AG09319 (cell line): ENCODE results near the gene COLGALT1.

ENCODE experiments used
- DNase-seq: peaks from one replicate; pipeline ENCODE4 v3.0.0-alpha.2; 2010; ENCODE audit warnings: low read depth; ENCODE audit errors: extremely low read depth
- TF ChIP-seq, protein P1 (sequence below): IDR thresholded peaks from 2 replicates; pipeline ENCODE4 v1.5.1; 2011; ENCODE audit warnings: low read depth, mild to moderate bottlenecking, inconsistent platforms, low read length, moderate library complexity

COLGALT1 gene

DNA sequence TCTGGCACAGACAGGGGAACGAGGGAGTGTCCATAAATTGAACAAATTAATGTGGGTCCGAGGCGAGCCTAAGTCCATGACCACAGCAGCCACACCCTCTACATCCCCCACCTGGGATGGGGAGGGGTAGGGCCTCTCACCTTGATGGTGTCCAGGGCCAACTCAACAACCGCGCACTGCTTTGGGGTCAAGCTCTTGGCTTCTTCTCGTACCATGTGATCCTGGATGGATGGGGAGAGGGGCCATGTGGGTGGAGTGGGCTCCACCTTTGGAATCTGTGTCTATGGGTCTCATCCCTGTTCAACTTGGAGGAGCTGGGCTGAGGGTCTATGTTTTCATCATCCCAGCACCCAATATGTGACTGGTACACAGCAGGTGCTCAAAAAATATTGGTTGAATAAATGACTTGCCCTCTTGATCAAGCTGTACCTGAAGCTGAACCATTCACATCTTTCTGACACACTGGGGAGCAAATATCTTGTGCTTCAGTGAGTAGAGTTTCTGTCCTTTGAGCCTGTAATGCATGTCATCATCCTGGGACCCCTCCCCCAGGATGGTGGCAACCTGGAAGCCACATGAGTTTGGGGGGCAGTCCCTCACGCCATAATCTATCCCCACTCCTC lies 62.9 kb downstream of the COLGALT1 start:
- TF ChIP-seq, protein P1, sequence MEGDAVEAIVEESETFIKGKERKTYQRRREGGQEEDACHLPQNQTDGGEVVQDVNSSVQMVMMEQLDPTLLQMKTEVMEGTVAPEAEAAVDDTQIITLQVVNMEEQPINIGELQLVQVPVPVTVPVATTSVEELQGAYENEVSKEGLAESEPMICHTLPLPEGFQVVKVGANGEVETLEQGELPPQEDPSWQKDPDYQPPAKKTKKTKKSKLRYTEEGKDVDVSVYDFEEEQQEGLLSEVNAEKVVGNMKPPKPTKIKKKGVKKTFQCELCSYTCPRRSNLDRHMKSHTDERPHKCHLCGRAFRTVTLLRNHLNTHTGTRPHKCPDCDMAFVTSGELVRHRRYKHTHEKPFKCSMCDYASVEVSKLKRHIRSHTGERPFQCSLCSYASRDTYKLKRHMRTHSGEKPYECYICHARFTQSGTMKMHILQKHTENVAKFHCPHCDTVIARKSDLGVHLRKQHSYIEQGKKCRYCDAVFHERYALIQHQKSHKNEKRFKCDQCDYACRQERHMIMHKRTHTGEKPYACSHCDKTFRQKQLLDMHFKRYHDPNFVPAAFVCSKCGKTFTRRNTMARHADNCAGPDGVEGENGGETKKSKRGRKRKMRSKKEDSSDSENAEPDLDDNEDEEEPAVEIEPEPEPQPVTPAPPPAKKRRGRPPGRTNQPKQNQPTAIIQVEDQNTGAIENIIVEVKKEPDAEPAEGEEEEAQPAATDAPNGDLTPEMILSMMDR = no peak
- DNase-seq = no peak

DNA sequence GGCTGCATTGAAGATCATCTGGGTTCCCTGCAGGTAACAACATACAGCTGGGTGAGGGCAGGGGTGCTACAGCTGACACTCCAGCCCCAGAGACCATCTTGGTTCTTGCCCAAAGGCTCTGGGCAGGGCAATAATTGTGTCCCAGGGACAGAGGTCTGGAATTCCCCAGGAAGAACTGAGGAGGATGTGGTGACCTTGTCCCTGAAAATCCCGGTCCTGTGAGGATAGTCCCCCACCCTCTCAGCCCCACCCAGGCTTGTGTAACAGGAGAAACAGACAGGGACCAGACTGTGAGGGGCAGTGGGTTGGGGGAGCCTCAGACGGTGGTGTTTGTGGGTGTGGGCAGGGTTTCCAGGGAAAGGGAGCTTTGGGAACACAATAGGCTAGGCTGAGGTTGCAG lies 63.5 kb downstream of the COLGALT1 start:
- TF ChIP-seq, protein P1 = no peak
- DNase-seq = no peak

DNA sequence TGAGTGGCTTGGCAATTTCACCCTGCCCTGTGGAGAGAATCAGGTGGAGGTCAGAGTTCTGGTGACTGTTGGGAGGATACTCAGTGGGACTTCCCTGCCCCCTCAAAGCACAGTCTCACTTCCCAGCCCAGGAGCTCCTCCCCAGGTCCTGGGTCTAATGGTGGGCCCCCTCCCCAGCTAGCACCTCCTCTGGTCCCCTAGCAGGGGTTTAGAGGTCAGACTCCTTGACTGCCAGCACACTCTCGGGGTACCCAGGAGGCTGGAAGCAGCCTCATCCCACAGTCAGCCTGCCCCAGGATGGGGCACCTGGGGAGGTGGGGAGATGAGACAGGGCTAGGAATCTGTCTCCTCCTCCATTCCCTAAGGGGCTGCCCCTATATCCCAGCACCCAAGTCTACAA lies 65.2 kb downstream of the COLGALT1 start:
- TF ChIP-seq, protein P1 = no peak

DNA sequence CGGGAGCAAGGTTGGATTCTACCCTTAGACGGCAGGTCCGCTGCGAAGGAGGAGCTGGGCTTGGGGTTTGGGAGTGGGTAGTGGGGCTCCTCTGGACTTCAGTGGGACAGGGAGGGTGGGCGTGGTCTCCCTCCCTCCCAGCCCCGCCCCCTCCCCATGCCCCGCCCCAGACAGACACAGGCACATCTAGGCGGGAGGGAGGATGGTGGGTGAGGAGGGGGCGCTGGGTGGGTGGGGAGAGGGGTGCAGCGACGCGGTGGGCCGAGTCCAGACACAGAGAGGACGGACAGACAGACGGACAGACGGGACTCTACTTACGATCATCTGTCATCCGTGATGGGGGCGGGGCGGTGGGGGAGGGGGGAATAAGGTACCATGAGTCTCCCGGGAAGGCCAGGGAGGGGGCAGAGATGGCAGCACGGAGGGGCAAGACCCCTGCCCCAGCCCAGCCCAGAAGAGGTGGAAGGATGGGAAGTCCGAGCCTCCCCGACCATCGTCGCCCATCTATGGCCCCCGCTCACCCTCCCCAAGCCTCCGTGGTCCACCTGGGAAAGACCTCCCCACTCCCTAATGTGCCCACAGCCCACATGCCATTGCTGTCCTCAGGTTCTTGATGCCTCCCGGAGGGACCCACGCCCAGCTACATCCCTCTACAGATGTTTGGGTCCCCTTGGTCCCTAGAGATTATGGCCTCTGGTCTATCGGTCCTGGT lies 67.9 kb downstream of the COLGALT1 start:
- DNase-seq = no peak
- TF ChIP-seq, protein P1 = no peak

More for the DNA sequence above, 65.2 kb downstream of the COLGALT1 start:
- no peak for DNase-seq

DNA sequence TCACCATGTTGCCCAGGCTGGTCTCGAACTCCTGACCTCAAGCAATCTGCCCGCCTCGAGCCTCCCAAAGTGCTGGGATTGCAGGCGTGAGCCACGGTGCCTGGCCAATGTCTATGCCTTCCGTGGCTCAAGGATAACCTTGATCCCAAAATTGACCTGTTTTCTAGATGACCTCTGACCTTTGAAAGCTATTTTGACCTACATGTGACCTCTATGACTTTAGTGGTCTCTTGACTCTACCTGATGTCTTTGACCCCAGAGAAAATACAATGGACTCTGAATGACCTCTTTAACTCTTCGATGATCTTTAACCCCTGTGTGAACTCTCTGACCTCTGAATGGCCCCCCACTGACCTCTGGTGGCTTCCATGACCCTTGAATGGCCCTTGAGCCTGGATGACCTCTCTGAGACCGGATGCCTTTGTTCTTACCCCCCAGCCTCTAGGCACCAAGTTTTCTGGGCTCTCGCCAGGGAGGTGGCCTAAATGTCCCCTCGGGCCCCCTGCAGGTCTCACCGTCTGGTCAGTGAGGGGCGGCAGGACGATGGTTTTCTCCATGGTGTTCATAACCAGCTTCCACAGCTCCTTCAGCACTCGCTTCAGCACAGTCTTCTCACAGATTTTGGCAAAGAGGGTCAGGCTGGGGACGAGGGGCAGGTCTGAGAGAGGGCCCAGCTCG lies 69.0 kb downstream of the COLGALT1 start:
- DNase-seq = no peak
- TF ChIP-seq, protein P1 = no peak

DNA sequence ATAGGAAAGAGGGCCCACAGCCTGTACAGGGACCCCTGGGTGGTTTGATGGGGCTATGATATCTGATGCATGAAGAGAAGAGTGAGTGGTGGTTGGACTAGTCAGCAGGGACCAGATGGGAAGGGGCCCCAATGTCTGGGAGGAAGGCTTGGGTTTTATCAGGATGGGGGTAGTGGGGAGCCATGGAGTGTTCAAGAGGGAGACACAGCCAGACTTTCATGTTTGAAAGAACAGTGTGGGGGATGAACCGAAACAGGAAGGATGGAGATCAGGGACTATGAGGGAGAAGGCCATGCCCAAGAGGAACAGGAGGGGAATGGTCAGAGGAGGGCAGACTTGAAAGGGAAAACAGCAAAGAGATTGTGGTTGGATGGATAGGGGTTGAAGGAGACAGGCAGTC lies 69.6 kb downstream of the COLGALT1 start:
- TF ChIP-seq, protein P1 = no peak
- DNase-seq = no peak

DNA sequence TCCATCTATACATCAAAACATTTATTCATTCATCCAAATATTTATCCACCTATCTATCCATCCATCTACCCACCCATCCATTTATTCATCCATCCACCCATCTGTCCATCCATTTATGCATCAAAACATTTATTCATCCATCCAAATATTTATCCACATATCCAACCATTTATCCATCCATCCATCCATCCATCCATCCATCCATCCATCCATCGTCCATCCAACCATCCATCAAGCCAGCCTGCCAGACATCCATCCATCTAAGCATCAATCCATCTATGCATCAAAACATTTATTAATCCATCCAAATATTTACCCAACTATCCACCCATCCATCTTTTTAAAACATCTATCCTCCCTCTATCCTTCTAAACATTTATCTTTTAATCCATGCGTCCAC lies 70.5 kb downstream of the COLGALT1 start:
- TF ChIP-seq, protein P1 = no peak
- no peak for DNase-seq
